T-helper 17 cell (primary cell): ENCODE data around the gene PGLYRP3. TPM values are rescaled to one million over a fixed set of nuclear protein-coding genes. Genes with fewer than 3 reads are reported as not detected.

Experiments used
- ATAC-seq: fragments of 150-1000 bp; cut with Tn5 transposase; 2 replicates; pipeline ENCODE4 v1.10.0; 2021; ENCODE audit warnings: mild to moderate bottlenecking, moderate library complexity
- DNase-seq, 3 donors: peaks; one replicate each; pipeline versions ENCODE4 v3.0.0 to v3.0.0-alpha.2; 2020 to 2021
- H3K9me3 ChIP-seq: one replicate; pipeline ENCODE4 v1.7.0; 2013; ENCODE audit warnings: low read length, mild to moderate bottlenecking; ENCODE audit not compliant: control insufficient read depth, poor library complexity, severe bottlenecking
- H3K27ac Mint-ChIP-seq: one replicate; pipeline ENCODE4 v1.8.0; 2022; ENCODE audit warnings: mild to moderate bottlenecking, moderate library complexity, mixed read lengths
- H3K27me3 Mint-ChIP-seq: one replicate; pipeline ENCODE4 v1.8.0; 2022; ENCODE audit warnings: mixed read lengths
- H3K36me3 Mint-ChIP-seq: one replicate; pipeline ENCODE4 v1.8.0; 2022; ENCODE audit warnings: low read depth, mixed read lengths
- H3K4me1 Mint-ChIP-seq: one replicate; pipeline ENCODE4 v1.8.0; 2022; ENCODE audit warnings: mild to moderate bottlenecking, mixed read lengths
- H3K4me3 Mint-ChIP-seq: one replicate; pipeline ENCODE4 v1.8.0; 2022; ENCODE audit warnings: mild to moderate bottlenecking, moderate library complexity, mixed read lengths
- total RNA-seq, 4 donors: library from RNA in 2 of 4; stranded (reverse) in 2 of 4; gene quantifications; one replicate each; pipeline ENCODE4 v1.2.3 and lab custom pipeline; 2022 to 2026

Gene PGLYRP3
- total RNA-seq, 2 donors from 2014 or later, result not detected

DNA sequence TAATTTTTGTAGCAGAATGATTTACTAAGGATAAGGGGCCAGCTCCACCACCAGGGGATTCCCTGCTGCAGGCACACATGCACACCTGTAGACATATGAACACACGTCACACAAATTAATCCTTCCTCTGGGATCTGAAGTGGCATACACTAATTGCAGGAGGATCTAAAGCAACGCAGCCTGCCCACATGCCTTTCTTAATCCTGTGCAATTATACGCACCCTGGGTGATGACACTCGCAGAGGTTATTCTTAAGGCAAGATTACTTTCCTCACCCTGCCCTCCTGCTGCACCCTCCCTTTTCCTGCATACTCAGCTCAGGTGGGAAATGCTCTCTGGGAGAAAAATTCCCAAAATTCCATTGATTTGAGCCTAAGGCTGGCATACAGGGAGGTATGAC lies 60.8 kb downstream of the PGLYRP3 start:
- no peak overlapping the region for H3K27ac Mint-ChIP-seq
- no peak overlapping the region for H3K4me3 Mint-ChIP-seq
- H3K27me3 Mint-ChIP-seq, result peaks cover 27% of the 10 kb centered on the region

DNA sequence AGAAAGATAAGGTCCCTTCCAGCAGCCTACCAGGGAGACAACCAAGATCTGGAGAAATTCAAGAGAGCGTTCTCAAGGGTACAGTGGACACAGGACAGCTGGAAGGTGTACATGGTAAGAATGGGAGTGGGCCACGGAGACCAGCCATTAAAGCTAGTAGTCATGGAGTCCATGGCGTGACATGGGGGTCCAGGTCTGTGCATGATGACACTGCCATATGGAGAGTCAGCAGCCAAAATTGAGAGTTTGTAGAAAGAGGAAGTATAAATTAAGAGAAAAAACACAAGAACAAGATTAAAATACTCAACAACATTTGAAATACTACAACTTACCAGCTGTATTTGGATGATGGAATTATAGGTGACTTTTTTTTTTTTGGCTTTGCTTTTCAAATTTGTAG lies 61.2 kb downstream of the PGLYRP3 start:
- no peaks in the 10 kb centered on the region for H3K9me3 ChIP-seq
- Mint-ChIP-seq H3K36me3 (peaks cover 2% of the 10 kb centered on the region), H3K4me1 (peaks cover 6% of the 10 kb centered on the region), H3K27me3 (peaks cover 27% of the 10 kb centered on the region), H3K27ac (no peak overlapping the region), H3K4me3 (no peak overlapping the region)
- DNase-seq, result no peak
- ATAC-seq, result no peak

More for the DNA sequence above, 60.8 kb downstream of the PGLYRP3 start:
- ATAC-seq, result no peak
- no peak for DNase-seq
- peaks cover 6% of the 10 kb centered on the region for H3K4me1 Mint-ChIP-seq
- H3K36me3 Mint-ChIP-seq, result peaks cover 2% of the 10 kb centered on the region
- no peaks in the 10 kb centered on the region for H3K9me3 ChIP-seq

DNA sequence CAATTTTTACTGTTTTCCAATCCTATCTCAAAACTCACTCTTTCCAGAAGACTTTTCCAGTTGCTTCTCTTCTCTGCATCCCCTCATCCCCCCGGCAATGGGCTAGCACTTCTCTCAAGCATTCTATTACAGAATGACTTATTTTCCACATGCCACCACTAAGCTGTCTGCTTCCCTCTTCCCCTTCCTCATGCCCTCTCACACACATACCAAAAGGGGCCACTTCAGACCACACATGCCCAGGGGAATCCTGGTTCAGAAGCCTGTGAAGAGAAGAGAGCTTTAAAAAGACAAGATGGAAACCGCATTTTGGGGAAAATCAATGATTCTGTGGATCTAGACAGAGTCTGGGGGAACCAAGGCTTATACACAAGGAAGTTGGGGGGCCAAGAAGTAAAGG lies 61.7 kb downstream of the PGLYRP3 start:
- H3K27ac Mint-ChIP-seq, result no peak overlapping the region

DNA sequence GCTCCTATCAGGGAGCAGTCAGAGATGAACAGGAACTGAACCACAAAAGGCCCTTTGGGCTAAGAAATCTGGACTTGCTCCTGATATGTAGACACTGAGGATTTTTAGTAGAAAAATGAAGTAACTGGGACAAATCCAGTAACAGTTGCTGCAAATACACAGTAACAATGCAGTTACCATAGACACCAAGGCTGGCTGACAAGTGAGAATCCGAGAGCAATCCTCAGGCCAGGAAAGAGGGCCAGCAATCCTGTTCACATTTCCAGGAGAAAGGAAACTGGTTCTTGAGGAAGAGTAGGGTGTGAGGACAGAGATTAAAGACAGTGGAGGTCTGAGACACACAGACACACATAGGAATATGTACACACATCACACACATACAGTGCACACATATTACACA lies 62.6 kb downstream of the PGLYRP3 start:
- DNase-seq, result no peak
- Mint-ChIP-seq H3K27ac (no peak overlapping the region), H3K4me3 (no peak overlapping the region), H3K4me1 (peaks cover 6% of the 10 kb centered on the region), H3K27me3 (peaks cover 27% of the 10 kb centered on the region), H3K36me3 (peaks cover 2% of the 10 kb centered on the region)
- no peaks in the 10 kb centered on the region for H3K9me3 ChIP-seq
- no peak for ATAC-seq

More for the DNA sequence above, 61.7 kb downstream of the PGLYRP3 start:
- peaks cover 27% of the 10 kb centered on the region for H3K27me3 Mint-ChIP-seq
- peaks cover 2% of the 10 kb centered on the region for H3K36me3 Mint-ChIP-seq
- ATAC-seq, result no peak
- no peak for DNase-seq
- H3K4me1 Mint-ChIP-seq, result peaks cover 6% of the 10 kb centered on the region
- no peak overlapping the region for H3K4me3 Mint-ChIP-seq
- no peaks in the 10 kb centered on the region for H3K9me3 ChIP-seq

DNA sequence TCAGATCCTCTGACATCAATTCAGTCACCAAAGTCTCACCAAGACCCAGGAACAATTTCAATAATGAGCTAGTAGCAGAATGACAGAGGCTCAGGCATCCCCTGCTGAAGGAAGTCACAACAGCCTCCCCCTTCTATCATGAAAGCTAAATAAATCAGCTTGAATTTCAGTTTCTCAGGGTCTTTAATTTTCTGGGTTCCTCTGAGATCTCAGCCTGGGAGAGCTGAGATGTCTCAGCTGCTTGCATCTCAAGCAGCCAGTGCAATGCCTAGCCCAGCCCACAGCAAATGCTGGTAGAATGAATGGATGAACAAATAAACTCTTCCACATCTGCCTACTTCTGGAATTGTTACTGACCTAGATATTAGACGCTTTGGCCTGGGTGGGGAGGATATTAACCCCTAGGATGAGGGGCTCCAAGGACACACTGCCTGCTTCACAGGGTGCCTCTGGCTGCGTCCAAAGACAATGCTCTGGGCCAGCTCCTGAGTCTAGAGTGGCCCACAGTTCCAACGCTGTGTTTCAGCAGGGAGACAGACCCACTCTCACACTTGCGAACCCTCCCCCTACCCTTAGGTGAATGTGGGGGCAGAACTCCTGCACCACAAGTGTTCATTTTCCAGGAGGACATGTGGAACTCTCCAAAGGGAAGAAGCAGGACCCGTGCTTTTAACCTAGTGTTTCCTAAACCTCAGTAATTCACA lies 64.4 kb downstream of the PGLYRP3 start:
- Mint-ChIP-seq H3K27ac (no peak overlapping the region), H3K4me3 (no peak overlapping the region), H3K27me3 (peaks cover 27% of the 10 kb centered on the region), H3K36me3 (peaks cover 4% of the 10 kb centered on the region), H3K4me1 (no peaks in the 10 kb centered on the region)
- DNase-seq (no peak), ATAC-seq (no peak)
- H3K9me3 ChIP-seq, result no peaks in the 10 kb centered on the region

Other genes starting within 250 kb of the PGLYRP3 start
- gene SPRR2B, start 241.3 kb downstream of the PGLYRP3 start, total RNA-seq, result not detected
- gene SPRR2E, start 218.4 kb downstream of the PGLYRP3 start, total RNA-seq, result not detected
- not detected for gene SPRR2F, start 199.4 kb downstream of the PGLYRP3 start, total RNA-seq
- gene SPRR2G, start 162.1 kb downstream of the PGLYRP3 start, total RNA-seq, result not detected
- not detected for gene LELP1, start 109.5 kb downstream of the PGLYRP3 start, total RNA-seq
- not detected for gene PRR9, start 95.4 kb downstream of the PGLYRP3 start, total RNA-seq
- not detected for gene LORICRIN, start 53.3 kb downstream of the PGLYRP3 start, total RNA-seq
- not detected for gene PGLYRP4, start 35.9 kb upstream of the PGLYRP3 start, total RNA-seq
- 100 to 1,000 TPM in 1 of 2 donors, 10 to 100 TPM in 1; 11.9 to 138 TPM for gene S100A9, start 44.9 kb upstream of the PGLYRP3 start, total RNA-seq
- gene S100A12, start 62.7 kb upstream of the PGLYRP3 start, total RNA-seq, result 1 to 10 TPM; 2.0 to 9.1 TPM
- gene S100A8, start 78.1 kb upstream of the PGLYRP3 start, total RNA-seq, result 100 to 1,000 TPM in 1 of 2 donors, 1 to 10 TPM in 1; 4.6 to 110 TPM
- not detected for gene S100A7A, start 103.6 kb upstream of the PGLYRP3 start, total RNA-seq
- not detected for gene S100A7, start 147.7 kb upstream of the PGLYRP3 start, total RNA-seq
- gene S100A6, start 223.0 kb upstream of the PGLYRP3 start, total RNA-seq, result 100 to 1,000 TPM; 303 to 331 TPM
- 1 to 10 TPM in 1 of 2 donors, not detected in 1; 1.1 TPM for gene S100A5, start 228.0 kb upstream of the PGLYRP3 start, total RNA-seq
- gene S100A4, start 232.9 kb upstream of the PGLYRP3 start, total RNA-seq, result 1,000 to 10,000 TPM in 1 of 2 donors, 100 to 1,000 TPM in 1; 935 to 1,018 TPM
- gene S100A3, start 236.3 kb upstream of the PGLYRP3 start, total RNA-seq, result not detected